ENCODE results near the gene RAX.
A peak's percentile ranks its signal among the peaks of the same experiment; 100 is the strongest.
"Not testable (repeated sequence)": the region's sequence is repeated elsewhere in the genome, so short reads cannot be mapped to it uniquely, and the experiment has no call there.

RAX gene

DNA sequence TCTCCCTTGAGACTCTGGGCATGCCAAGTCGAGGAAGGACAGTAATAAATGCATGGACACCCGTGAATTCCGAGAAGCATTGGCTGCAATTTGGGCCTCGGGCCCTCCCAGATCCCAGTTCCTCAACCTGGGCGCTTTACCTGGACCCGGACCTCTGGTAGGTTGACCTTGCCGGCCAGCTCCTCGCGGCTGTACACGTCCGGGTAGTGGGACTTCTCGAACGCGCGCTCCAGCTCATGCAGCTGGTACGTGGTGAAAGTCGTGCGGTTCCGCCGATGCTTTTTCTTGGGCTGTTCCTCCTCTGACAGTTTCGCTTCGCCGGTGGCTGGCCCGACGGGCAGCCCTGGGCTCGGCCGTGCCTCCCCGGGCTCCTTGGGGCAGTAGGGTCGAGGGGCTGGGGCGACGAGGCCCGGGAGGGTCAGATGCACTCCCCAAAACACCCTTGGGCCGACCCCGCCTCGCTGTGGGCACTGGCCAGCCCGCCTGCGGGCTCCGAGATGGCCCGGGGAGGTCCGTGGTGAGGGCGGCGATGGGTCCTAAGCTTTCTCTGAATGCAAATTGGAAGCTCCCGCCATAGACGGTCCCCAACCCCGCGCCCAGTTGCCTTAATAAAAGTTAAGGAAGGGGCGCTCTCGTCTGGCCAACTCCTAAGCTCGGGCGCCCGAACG is 899 bp downstream of the RAX start:
- FAIRE-seq = no peak

DNA sequence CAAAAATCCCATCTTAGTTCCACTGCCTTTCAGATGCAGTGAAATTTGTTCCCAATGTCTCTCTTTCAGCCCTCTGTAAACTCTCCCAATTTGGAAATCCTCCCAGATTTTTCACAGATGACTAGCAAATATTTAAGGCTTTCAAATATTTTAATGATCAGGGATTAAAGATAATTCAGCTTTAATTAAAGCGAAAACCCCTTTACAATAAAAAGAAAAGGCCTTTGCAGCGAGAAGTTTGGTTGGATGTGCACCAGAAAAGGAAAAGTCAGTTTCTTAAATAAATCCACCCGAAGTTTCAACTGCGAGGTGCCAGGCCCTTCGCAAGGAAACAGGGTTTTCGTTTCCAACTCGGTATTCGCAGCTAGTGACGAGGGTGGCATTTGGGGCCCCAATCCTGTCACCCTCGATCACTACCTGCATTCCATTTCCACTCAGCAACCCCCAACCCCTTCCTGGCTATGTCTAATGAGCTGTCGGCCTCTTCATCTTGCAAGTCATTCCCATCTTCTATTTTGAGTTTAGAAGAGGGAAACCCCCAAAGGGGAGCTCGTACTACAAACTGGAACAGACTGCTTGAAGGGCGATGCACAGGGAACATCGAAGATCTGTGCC is 1.5 kb downstream of the RAX start:
- FAIRE-seq = no peak

DNA sequence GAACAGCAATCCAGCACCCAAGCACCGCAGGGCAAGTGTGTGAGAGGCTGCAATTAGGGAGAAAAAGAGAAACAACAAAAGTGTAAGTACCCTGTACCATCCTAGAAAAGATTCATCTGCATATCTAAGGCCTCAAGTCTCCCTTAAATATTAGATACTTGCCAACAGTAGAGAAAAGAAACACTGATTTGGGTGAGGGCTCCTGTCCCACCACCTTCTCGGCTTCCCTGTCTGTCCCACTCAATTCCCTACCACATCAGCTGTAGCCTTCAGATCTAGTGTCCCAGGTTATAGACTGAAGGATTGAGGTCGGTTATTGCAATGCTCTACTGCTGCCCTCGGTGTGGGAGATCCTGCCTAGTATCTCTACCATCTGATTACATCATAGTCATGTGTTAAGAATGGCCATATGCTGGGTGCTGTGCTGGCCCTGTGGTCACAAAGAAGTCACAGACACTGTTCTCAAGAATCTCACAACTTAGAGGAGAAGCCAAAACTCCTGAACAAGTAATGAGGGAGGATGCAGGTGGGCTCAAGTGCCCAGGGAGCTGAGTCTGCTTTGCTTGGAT is 2.5 kb downstream of the RAX start:
- FAIRE-seq = no peak

DNA sequence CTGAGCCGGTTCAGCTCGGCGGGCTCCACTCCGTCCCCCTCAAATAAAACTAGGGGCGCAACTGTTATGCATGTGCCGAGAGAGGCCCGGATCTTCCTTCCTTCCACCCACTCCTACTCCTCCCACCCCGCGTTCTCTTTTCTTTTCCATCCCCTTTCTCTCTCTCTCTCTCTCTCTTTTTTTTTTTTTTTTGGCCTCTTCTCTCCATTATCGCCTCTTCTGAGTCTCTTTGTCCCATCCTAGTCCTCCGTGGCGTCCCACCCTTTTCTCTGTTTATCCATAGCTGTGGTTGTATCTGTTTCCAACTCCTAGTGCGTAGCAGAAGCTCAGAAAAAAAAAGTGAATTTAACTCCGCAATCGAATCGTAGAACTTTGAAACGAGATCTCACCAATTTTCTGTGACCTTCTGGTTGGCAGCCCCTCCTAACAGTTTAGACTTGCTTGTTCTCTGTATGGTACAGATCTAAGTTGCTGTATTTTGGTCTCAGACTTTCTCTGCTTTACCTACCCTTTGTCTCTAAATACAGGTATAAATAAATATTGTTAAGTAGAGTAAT is 3.6 kb downstream of the RAX start:
- FAIRE-seq = no peak

DNA sequence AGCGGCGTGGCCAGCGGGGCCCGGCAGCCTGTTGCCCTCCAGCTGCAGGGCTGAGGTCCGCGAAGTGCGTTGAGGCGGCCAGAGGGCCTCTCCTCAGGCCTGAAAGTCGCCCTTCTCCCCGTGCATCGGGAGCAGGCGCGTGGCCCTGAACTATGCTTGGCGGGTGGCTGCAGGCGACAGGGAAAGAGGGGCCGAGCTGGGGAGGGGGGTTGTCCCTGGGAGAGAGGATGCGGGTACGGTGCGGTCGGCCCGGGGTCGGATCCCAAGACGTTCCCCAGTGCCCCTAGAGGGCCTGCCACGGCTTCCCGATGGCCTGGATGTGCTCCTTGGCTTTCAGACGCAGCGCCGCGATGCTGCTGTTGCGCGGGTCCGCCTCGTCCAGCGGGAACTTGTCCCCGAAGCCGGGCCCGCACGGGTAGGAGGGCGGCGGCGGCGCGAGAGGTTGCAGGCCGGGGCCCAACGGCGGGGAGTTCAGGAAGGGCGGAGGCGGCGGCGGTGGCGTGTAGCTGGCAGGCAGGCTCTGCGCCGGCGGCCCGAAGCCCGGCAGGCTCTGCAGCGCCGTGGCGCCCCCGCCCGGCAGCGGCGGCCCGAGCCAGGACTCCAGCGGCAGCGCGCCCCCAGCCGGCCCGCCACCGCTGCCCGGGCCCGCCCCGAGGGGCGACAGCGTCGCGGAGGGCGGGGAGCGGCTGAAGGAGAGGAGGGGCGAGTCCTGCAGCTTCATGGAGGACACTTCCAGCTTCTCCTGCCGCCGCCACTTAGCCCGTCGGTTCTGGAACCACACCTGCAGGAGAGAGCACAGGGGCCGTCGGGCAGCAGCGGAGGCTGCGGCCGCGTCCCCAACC is 4.3 kb downstream of the RAX start:
- no peak for FAIRE-seq

DNA sequence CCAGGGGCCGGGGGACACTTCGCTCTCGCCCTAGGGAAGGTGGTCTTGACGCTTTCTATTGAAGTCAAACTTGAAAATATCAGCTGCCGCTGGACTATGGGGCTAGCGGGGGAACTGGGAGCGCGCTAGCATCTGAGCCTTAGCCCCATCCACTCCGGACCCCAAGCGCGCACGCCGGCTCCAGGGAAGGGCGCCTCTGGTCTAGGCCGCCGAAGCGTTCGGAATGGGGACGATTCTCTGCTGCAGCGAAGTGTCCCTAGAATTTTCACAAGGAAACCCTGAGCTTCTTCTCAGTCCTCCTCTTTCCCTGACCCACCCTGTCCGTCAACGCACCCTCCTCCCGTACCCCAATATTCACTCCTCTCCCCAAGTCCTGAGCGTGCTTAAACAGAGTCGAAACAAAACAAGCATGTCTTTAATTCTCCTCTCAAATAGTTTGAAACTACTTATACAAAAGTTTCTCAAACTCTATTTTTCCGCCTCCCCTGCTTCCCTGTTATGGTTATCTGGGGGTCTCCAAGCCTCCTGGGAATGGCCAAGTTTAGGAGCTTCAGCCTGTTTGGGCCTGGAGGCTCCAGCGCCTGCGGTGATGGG is 5.0 kb downstream of the RAX start:
- FAIRE-seq = no peak

DNA sequence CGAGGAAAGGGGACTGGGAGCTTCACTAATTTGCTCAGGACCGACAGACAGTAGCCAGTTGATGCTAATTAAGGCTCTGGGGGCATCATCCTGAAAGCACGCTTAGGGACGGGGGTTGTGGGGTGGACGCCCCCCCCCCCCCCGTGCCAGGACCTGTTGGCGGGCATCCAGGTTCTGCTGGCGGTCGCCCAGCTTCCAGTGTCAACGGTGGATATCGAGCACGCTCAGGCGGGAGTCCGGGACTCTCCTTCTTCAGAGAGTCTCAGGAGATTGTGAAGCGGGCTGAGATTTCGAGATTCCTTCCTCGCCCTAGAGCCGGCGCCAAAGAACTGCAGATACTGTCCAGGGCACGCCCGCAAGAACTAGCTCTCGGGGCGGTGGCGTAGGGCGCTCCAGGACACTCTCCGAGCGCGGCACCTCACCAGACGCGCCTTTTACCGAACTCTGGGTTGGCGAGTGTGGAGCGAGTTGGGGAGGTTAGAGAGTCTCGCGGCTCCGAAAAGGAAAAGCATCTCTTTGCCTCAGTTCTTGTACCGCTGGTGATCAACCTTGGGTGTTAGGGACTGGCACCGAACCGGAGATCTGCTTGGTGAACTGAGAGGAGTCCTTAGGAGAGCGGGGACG is 5.6 kb downstream of the RAX start:
- no peak for FAIRE-seq

DNA sequence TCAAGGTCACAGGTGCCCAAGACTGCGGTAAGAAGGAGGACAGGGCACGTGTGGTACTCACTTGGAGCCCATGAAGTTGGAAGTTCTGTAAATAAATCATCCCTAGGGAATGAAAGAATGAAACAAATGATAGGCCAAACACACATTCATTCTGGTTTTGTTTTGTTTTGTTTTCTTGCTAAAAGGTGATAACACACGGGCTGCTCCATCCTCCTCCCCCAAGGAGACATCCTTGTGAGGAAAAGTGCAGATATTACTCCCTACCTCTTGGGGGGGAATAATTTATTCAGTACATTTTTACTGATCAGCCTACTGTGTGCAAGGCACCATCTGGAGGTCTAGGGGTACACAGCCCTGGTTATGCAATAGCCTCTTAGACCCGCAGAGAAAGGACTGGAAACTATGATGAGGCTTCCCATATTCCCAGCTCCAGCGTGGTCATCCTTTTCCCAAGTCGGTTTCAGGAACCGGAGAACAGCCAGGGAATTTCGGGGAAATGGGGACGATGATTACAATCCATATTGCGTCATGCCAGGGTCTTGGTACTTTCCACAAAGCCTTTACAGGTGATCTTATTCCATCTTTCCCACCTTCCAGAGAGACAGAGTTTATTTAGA is 6.3 kb downstream of the RAX start:
- no peak for FAIRE-seq

DNA sequence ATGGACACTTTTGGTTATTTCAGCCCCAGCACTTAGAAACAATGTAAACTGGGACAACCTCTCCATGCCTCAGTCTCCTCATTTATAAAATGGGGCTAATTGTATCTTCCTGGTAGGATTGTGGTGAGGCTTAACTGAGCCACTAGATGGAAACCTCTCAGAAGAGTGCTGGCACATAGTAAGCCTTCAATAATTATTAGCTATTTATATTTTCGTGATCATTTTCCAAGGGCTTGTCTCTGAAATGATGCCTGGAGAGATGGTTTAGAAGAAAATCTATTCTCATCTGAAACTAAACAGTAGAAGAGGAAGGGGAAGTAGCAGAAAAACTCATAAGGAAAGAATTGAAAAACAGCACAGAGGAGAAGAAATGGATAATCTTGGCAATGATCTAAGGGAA is 6.8 kb downstream of the RAX start:
- FAIRE-seq = no peak

DNA sequence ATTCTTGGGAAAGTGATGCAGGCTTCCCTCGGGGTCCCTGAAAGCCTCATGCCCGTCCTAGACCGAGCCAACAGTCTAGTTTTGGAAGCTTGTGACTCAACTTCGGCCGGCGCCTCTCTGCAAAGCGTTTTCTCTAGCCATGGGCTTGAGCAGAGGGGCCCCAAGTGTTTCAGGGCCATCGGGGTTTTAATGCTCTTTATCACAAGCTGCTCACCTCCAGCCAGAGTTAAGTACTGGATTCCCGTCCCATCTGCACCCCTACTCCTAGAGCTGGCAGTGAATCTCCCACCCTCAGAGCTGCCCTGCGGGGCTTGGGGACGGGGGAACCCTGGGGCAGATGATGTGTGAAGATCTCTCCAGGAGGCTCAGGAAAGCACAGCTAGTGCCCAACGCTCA is 7.3 kb downstream of the RAX start:
- no peak for FAIRE-seq

DNA sequence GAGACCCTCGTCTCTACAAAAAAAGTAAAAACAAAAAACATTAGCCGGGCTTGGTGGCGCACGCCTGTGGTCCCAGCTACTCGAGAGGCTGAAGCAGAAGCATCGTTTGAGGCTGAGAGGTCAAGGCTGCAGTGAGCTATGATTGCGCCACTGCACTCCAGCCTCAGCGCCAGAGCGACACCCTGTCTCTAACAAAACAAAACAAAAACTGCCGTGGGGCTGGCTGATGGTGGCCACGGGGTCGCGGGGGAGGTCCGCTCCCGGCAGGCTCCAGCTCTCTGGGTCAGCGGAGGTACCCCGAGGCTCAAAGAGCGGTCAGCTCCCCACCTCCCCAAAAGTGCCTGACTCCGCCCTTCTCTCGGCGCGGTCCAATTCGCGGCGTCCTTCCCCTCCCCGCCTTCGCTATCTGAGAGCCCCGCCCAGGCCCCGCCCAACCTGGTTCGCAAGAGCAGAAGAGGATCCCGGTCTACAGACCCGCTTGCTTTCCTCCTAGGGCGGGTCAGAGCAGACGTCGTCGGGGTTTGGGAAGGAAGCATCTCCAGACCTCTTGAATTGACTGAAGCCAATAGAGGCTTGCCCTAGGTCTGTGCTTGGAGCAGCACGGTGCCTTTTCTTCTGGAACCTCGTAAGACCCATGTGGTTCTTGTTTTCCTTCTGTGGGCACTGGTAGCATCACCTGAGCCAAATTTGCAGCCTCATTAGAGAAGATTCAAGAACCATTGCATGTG is 7.8 kb downstream of the RAX start:
- no peak for FAIRE-seq

DNA sequence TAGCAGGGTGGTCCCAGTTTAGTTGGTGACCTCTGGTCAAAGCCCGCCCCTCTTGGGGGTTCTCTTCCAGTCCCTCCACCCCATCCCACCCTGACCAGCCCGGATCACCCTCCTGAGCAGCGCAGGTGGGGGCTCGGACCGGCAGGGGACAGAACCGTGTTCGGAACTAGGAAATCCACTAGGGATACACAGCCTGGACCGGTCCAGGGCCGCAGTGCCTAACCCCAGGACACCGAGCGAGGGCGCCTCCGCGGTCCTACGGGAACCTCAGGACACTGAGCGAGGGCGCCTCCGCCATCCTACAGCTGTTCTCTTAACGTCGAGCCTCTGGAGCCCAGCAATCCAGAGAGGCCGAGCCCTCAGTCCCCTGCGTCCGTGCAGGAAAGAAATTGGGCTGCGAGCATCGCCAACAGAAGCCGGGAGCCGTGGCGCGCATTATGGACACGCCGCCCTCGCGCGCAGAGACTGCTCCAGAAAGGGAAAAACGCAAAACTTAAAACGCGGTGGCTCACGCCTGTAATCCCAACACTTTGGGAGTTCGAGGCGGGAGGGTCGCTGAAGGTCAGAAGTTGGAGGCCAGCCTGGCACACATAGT is 8.5 kb downstream of the RAX start:
- FAIRE-seq = no peak

DNA sequence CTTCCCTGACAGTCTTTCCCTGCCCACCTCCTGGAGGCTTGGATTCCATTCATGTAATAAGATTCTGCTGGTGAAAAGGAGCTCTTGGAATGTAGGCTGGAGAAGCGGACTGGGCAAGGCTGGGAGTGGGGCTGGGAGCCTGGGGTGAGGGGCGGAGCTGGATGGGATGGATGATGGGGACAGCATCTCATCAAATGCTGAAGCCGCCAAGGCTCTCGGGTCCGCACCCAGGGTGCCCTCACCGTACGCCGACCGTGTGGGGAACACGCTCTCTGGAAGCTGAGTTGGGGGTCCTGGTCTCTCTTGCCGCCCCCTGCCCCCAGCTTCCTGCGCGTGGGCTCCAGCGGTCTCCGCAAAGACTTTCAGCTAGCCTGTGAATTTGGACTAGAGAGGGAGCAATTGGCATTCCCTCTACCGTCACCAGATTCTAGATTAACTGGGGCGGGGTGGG is 9.1 kb downstream of the RAX start:
- FAIRE-seq = no peak

DNA sequence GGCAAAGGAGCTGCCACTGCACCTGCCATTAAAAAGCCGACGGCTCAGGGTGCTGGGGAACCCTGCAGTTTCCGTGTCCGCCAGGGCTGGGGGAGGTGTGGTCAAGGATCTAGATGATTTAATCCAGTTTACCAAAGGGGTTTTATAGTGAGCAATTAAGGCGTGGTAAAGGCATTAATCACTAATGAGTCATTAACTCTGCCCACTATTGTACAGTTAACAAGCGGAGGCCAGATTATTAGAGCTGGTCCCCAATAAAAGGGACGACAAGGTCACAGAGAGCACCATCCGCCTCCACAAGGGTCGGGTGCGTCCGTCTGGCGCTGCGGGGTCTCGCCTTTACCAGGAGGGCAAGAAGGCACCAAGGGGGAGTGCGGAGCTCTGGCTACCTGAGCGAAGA is 9.6 kb downstream of the RAX start:
- FAIRE-seq = no peak

DNA sequence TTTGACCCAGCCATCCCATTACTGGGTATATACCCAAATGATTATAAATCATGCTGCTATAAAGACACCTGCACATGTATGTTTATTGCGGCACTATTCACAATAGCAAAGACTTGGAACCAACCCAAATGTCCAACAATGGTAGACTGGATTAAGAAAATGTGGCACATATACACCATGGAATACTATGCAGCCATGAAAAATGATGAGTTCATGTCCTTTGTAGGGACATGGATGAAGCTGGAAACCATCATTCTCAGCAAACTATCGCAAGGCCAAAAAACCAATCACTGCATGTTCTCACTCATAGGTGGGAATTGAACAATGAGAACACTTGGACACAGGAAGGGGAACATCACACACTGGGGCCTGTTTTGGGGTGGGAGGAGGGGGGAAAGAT is 11.0 kb downstream of the RAX start:
- not testable (repeated sequence) for FAIRE-seq

DNA sequence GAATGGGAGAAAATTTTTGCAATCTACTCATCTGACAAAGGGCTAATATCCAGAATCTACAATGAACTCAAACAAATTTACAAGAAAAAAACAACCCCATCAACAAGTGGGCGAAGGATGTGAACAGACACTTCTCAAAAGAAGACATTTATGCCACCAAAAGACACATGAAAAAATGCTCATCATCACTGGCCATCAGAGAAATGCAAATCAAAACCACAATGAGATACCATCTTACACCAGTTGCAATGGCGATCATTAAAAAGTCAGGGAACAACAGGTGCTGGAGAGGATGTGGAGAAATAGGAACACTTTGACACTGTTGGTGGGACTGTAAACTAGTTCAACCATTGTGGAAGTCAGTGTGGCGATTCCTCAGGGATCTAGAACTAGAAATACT is 11.4 kb downstream of the RAX start:
- FAIRE-seq = not testable (repeated sequence)

DNA sequence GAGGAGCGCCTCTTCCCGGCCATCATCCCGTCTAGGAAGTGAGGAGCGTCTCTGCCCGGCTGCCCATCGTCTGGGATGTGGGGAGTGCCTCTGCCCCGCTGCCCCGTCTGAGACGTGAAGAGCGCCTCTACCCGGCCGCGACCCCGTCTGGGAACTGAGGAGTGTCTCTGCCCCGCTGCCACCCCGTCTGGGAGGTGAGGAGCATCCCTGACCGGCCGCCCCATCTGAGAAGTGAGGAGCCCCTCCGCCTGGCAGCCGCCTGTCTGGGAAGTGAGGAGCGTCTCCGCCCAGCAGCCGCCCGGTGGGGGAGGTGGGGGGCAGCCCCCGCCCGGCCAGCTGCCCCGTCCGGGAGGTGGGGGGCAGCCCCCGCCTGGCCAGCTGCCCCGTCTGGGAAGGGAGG is 17.8 kb downstream of the RAX start:
- not testable (repeated sequence) for FAIRE-seq

DNA sequence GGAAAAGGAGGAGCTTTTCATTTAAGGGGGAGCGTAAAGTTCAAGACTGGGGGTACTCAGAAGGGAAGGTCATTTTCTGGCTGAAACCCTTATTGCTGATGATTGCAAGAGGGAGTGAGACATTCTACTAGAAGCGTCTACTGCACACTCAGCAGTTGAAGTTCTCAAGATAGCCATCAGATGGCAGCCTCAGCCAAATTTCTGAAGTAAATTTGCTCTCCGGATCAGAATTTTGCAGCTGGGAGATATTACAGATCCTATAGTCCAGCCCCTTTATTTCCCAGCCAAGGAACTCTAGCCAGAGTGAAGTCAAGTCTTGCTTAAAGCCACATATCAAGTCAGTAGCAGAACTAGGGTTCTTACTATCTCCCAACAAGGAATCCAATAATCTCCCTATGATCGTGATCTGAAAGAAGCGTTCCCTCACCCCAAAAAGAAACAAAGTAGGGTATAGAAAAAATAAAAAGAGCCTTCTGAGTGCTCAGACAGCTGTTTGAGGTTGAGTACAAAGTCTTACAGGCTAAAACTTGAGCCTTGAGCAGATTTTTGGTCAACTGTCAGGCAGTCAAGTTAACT is 24.0 kb downstream of the RAX start:
- peak; percentile 92 for FAIRE-seq

DNA sequence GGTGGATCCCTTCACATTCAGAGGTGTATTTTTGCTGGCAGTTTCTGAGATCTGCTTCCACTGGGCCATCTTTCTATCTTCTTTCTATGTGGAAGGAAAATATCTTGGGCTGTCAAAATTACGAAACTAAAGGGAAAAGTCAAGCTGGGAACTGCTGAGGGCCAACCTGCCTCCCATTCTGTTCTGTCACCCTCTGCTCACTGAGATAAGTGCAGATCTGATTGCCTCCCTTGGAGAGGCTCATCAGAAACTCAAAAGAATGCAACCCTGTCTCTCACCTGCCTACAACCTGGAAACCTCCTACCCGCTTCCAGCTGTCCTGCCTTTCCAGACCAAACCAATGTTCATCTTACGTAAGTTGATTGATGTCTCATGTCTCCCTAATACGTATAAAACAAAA is 26.5 kb downstream of the RAX start:
- no peak for FAIRE-seq

DNA sequence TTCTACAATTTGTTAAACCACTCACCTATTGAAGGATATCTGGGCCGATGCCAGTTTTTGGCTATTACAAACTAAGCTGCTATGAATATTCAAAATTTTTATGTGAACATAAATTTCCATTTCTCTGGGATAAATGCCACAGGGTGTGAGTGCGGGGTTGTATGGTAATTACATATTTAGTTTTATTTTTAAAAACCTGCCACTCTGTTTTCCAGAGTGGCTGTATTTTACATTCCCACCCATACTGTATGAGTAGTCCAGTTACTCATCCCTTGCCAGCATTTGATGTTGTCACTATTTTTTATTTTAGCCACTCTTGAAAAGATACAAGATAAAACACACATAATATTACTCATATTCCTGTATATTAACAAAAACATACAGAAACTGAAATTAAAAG is 30.3 kb downstream of the RAX start:
- no peak for FAIRE-seq

DNA sequence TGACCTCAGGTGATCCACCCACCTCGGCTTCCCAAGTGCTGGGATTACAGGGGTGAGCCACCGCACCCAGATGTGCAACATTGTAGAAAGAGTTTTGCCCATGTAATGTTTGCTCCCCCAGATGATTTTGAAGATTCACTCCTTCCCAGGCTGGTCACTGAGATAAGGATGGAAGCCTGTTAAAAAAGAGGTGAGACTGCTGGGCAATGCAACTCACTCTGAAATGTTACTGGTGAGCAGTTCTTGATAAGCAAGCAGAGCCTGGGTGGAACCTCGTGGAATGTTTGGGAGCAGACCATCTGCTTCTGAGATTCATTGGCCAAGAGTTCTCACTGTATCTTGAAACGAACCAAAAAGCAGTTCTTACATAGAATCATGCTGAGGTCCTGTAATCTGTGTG is 33.6 kb downstream of the RAX start:
- FAIRE-seq = no peak

Measured in A204.1 (cell line).